HepG2 (cell line): ENCODE measurements around the gene IL17RB. TPM values are rescaled to one million over a fixed set of nuclear protein-coding genes. Genes with fewer than 3 reads are reported as not detected.

Experiments
- DR1 ChIP-seq: sonication (generic); formaldehyde crosslinking; IDR thresholded peaks from 2 replicates; pipeline ENCODE4 v1.8.0; 2021; ENCODE audit warnings: mild to moderate bottlenecking, missing genetic modification reagents, inconsistent platforms
- EEA1 ChIP-seq: sonication (generic); formaldehyde crosslinking; IDR thresholded peaks from 2 replicates; pipeline ENCODE4 v1.5.1; 2020; ENCODE audit warnings: mild to moderate bottlenecking, missing genetic modification reagents, borderline replicate concordance
- HIVEP1 ChIP-seq: sonication (generic); formaldehyde crosslinking; IDR thresholded peaks from 2 replicates; pipeline ENCODE4 v1.4.0; 2020; ENCODE audit warnings: mild to moderate bottlenecking, missing genetic modification reagents
- HNF4G ChIP-seq, 2 experiments: sonication (generic) in 1 of 2; formaldehyde crosslinking in 1 of 2; IDR thresholded peaks; 2 replicates each; pipeline versions ENCODE4 v1.4.0 to v1.6.1; 2011 to 2020; ENCODE audit warnings: borderline replicate concordance in 2 of 2, low read depth in 2 of 2, mild to moderate bottlenecking in 2 of 2, low read length in 1 of 2, missing genetic modification reagents in 1 of 2, moderate library complexity in 1 of 2
- MED8 ChIP-seq: sonication (generic); formaldehyde crosslinking; IDR thresholded peaks from 2 replicates; pipeline ENCODE4 v1.8.1; 2023; ENCODE audit warnings: mild to moderate bottlenecking, missing genetic modification reagents; ENCODE audit not compliant: insufficient replicate concordance
- NKX3-1 ChIP-seq: sonication (generic); formaldehyde crosslinking; IDR thresholded peaks from 2 replicates; pipeline ENCODE4 v1.5.0; 2020; ENCODE audit warnings: missing genetic modification reagents
- NR0B2 ChIP-seq: sonication (generic); formaldehyde crosslinking; IDR thresholded peaks from 2 replicates; pipeline ENCODE4 v1.4.0; 2020; ENCODE audit warnings: mild to moderate bottlenecking, missing genetic modification reagents
- PITX1 ChIP-seq: sonication (generic); formaldehyde crosslinking; IDR thresholded peaks from 2 replicates; pipeline ENCODE4 v1.5.1; 2020; ENCODE audit warnings: mild to moderate bottlenecking, missing genetic modification reagents
- RBM39 ChIP-seq: fragments of 200-400 bp; formaldehyde crosslinking; IDR thresholded peaks from one replicate; pipeline ENCODE4 v1.6.1; 2018; ENCODE audit warnings: antibody characterized with exemption, mild to moderate bottlenecking, low read depth, low read length; ENCODE audit not compliant: poor library complexity, severe bottlenecking
- RFXANK ChIP-seq: IDR thresholded peaks from 2 replicates; pipeline ENCODE4 v1.6.1; 2016
- RXRA ChIP-seq: sonication (generic); formaldehyde crosslinking; IDR thresholded peaks from 2 replicates; pipeline ENCODE4 v1.5.1; 2020; ENCODE audit warnings: missing genetic modification reagents
- SOX6 ChIP-seq, 2 experiments: fragments of 450-650 bp in 1 of 2; sonication (generic) in 1 of 2; formaldehyde crosslinking in 1 of 2; IDR thresholded peaks; 2 replicates each; pipeline versions ENCODE4 v1.4.0 to v1.6.1; 2017 to 2020; ENCODE audit warnings: antibody characterized with exemption in 1 of 2, mild to moderate bottlenecking in 1 of 2, missing genetic modification reagents in 1 of 2
- TMF1 ChIP-seq: sonication (generic); formaldehyde crosslinking; IDR thresholded peaks from 2 replicates; pipeline ENCODE4 v1.8.1; 2022; ENCODE audit warnings: low read depth, missing genetic modification reagents
- TOE1 ChIP-seq: sonication (generic); formaldehyde crosslinking; IDR thresholded peaks from 2 replicates; pipeline ENCODE4 v1.4.0; 2020; ENCODE audit warnings: mild to moderate bottlenecking, missing genetic modification reagents
- ZHX2 ChIP-seq, 2 experiments: sonication (generic) in 1 of 2; formaldehyde crosslinking in 1 of 2; IDR thresholded peaks; 2 replicates each; pipeline versions ENCODE4 v1.6.1 to v1.9.0; 2014 to 2022; ENCODE audit warnings: antibody characterized with exemption in 1 of 2, borderline replicate concordance in 1 of 2, inconsistent platforms in 1 of 2, low read depth in 1 of 2, missing genetic modification reagents in 1 of 2
- ZNF101 ChIP-seq: sonication (generic); formaldehyde crosslinking; IDR thresholded peaks from 2 replicates; pipeline ENCODE4 v1.4.0; 2020; ENCODE audit warnings: mild to moderate bottlenecking, low read depth, missing genetic modification reagents, borderline replicate concordance
- ZNF552 ChIP-seq: sonication (generic); formaldehyde crosslinking; IDR thresholded peaks from 2 replicates; pipeline ENCODE4 v1.9.0; 2022; ENCODE audit warnings: missing genetic modification reagents, mild to moderate bottlenecking, borderline replicate concordance
- ZNF777 ChIP-seq: sonication (generic); formaldehyde crosslinking; IDR thresholded peaks from 2 replicates; pipeline ENCODE4 v1.4.0; 2020; ENCODE audit warnings: missing genetic modification reagents
- ZNF784 ChIP-seq: sonication (generic); formaldehyde crosslinking; IDR thresholded peaks from 2 replicates; pipeline ENCODE4 v1.5.1; 2020; ENCODE audit warnings: missing genetic modification reagents, mild to moderate bottlenecking, borderline replicate concordance
- polyA plus RNA-seq, 8 experiments: library from polyadenylated mRNA; depleted of rRNA in 3 of 8; stranded (reverse) in 7 of 8; unstranded in 1 of 8; fragments of >200 nt; fragmentation: Illumina TruSeq in 4 of 8; extraction: Trizol in 4 of 8; gene quantifications; 2 replicates each; pipeline versions ENCODE4 v1.2.1 to v1.2.3, GENCODE V29; 2011 to 2016; ENCODE audit warnings: low read depth in 4 of 8, missing spikeins in 1 of 8, mixed read lengths in 1 of 8; ENCODE audit not compliant: insufficient read depth in 1 of 8
- total RNA-seq, 5 experiments: library from RNA; depleted of rRNA; stranded (reverse); fragments of >200 nt; fragmentation: Illumina TruSeq; extraction: Trizol; gene quantifications; 2 replicates each; pipeline ENCODE4 v1.2.3, GENCODE V29; 2016; ENCODE audit warnings: low read depth in 1 of 5
- TF ChIP-seq, protein P1 (sequence below): sonication (generic); formaldehyde crosslinking; IDR thresholded peaks from 2 replicates; pipeline ENCODE4 v1.5.0; 2020; ENCODE audit warnings: mild to moderate bottlenecking, low read depth, missing genetic modification reagents, borderline replicate concordance

The IL17RB gene
- total and polyA plus RNA-seq, 2 of the 13 experiments (the other 11 are each of a cell fraction or from before 2014, with no cell fraction given): 130 to 190 TPM

GRCh38 chr3:53842436-53843194 lies 3.8 kb upstream of the IL17RB start (continued):
- TF ChIP-seq, protein P1, sequence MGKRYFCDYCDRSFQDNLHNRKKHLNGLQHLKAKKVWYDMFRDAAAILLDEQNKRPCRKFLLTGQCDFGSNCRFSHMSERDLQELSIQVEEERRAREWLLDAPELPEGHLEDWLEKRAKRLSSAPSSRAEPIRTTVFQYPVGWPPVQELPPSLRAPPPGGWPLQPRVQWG (CRISPR knock-in tag): no peak
- TF ChIP-seq TMF1 (CRISPR knock-in tag): no peak; the same call in 1 of the 2 replicates
- peak; percentile 77 for TF ChIP-seq HIVEP1 (CRISPR knock-in tag)
- TF ChIP-seq ZNF777: no peak
- 0 out of 2 replicates have a peak, but pooled peaks have one; percentile 11 for TF ChIP-seq NR0B2
- no peak for TF ChIP-seq RBM39
- peak; percentile 51; the same call in 1 of the 2 replicates for TF ChIP-seq TOE1 (CRISPR knock-in tag)
- TF ChIP-seq SOX6 (IDR thresholded peaks at IDR 0.05): no peak
- peak; percentile 98 for TF ChIP-seq SOX6 (CRISPR knock-in tag; IDR thresholded peaks at IDR 0.05)
- TF ChIP-seq ZHX2 (IDR thresholded peaks at IDR 0.05; ENCODE audit: low read depth): no peak
- no peak for TF ChIP-seq ZHX2 (CRISPR knock-in tag; IDR thresholded peaks at IDR 0.05; ENCODE audit: borderline replicate concordance)
- peak; percentile 99 for TF ChIP-seq HNF4G (IDR thresholded peaks at IDR 0.05; ENCODE audit: borderline replicate concordance, low read depth, low read length)
- TF ChIP-seq HNF4G (CRISPR knock-in tag; IDR thresholded peaks at IDR 0.05; ENCODE audit: borderline replicate concordance, low read depth): 0 out of 2 replicates have a peak, but pooled peaks have one; percentile 12
- TF ChIP-seq ZNF101 (CRISPR knock-in tag): no peak
- TF ChIP-seq MED8: peak; percentile 70
- peak; percentile 21; the same call in 1 of the 2 replicates for TF ChIP-seq RXRA (CRISPR knock-in tag)
- no peak for TF ChIP-seq RFXANK (CRISPR knock-in tag)
- TF ChIP-seq NKX3-1 (CRISPR knock-in tag): 0 out of 2 replicates have a peak, but pooled peaks have one; percentile 25
- no peak for TF ChIP-seq ZNF784 (CRISPR knock-in tag)
- peak; percentile 79; the same call in 1 of the 2 replicates for TF ChIP-seq PITX1
- TF ChIP-seq EEA1 (CRISPR knock-in tag): no peak
- peak; percentile 46; the same call in 1 of the 2 replicates for TF ChIP-seq DR1 (CRISPR knock-in tag)
- 0 out of 2 replicates have a peak, but pooled peaks have one; percentile 14 for TF ChIP-seq ZNF552
